OCI-LY1 (cell line): ENCODE measurements around the gene MGAT4B.

Source experiments
- H2AFZ ChIP-seq: fragments of 200-600 bp; sonication (generic), shearing (Covaris generic); 2 replicates; pipeline ENCODE4 v1.6.0; 2014; ENCODE audit warnings: antibody characterized with exemption, mild to moderate bottlenecking, low read length
- H3F3A ChIP-seq: fragments of 200-600 bp; sonication (generic), shearing (Covaris generic); 2 replicates; pipeline ENCODE4 v1.6.0; 2014; ENCODE audit warnings: mild to moderate bottlenecking, antibody characterized with exemption, low read length, moderate library complexity; ENCODE audit not compliant: insufficient read depth
- H3K27ac ChIP-seq: fragments of 200-600 bp; sonication (generic); 2 replicates; pipeline ENCODE4 v1.5.1; 2014; ENCODE audit warnings: low read length, mixed run types, mild to moderate bottlenecking, low read depth; ENCODE audit not compliant: poor library complexity, severe bottlenecking
- H3K27me3 ChIP-seq: fragments of 200-600 bp; sonication (generic); 2 replicates; pipeline ENCODE4 v1.6.0; 2014; ENCODE audit warnings: antibody characterized with exemption, mild to moderate bottlenecking, low read length, moderate library complexity; ENCODE audit not compliant: insufficient read depth
- H3K36me3 ChIP-seq: fragments of 200-600 bp; sonication (generic); 2 replicates; pipeline ENCODE4 v1.6.1; 2014; ENCODE audit warnings: mild to moderate bottlenecking, antibody characterized with exemption, low read length, moderate library complexity, mixed read lengths; ENCODE audit not compliant: insufficient read depth
- H3K4me1 ChIP-seq: fragments of 200-600 bp; sonication (generic); 2 replicates; pipeline ENCODE4 v1.5.1; 2014; ENCODE audit warnings: mild to moderate bottlenecking, low read length, moderate library complexity; ENCODE audit not compliant: insufficient read depth, severe bottlenecking
- H3K4me2 ChIP-seq: fragments of 200-600 bp; sonication (generic), shearing (Covaris generic); 2 replicates; pipeline ENCODE4 v1.6.1; 2014; ENCODE audit warnings: low read length
- H3K4me3 ChIP-seq: fragments of 200-600 bp; sonication (generic); 2 replicates; pipeline ENCODE4 v1.5.1; 2014; ENCODE audit warnings: low read length, low read depth, mild to moderate bottlenecking, mixed read lengths; ENCODE audit not compliant: poor library complexity, severe bottlenecking
- H3K79me2 ChIP-seq: fragments of 200-600 bp; shearing (Covaris generic); 2 replicates; pipeline ENCODE4 v1.6.1; 2016; ENCODE audit warnings: mixed run types, low read length, mixed read lengths; ENCODE audit not compliant: insufficient read depth
- H3K9ac ChIP-seq: fragments of 200-600 bp; sonication (generic), shearing (Covaris generic); 2 replicates; pipeline ENCODE4 v1.6.1; 2014; ENCODE audit warnings: mild to moderate bottlenecking, low read length, mixed read lengths
- H3K9me2 ChIP-seq: fragments of 200-600 bp; sonication (generic), shearing (Covaris generic); 2 replicates; pipeline ENCODE4 v1.6.1; 2014; ENCODE audit warnings: low read depth, mild to moderate bottlenecking, low read length, mixed read lengths
- H3K9me3 ChIP-seq: fragments of 200-600 bp; shearing (Covaris generic); 2 replicates; pipeline ENCODE4 v1.6.1; 2014; ENCODE audit warnings: low read length, mixed read lengths
- H4K20me1 ChIP-seq: fragments of 200-600 bp; sonication (generic), shearing (Covaris generic); 2 replicates; pipeline ENCODE4 v1.6.0; 2016; ENCODE audit warnings: mild to moderate bottlenecking, low read length; ENCODE audit not compliant: insufficient read depth
- CTCF ChIP-seq: fragments of 200-600 bp; sonication (generic), shearing (Covaris generic); IDR thresholded peaks from 2 replicates; pipeline ENCODE4 v1.5.1; 2017; ENCODE audit warnings: mild to moderate bottlenecking, antibody characterized with exemption, low read length, moderate library complexity, mixed read lengths
- EZH2 ChIP-seq: fragments of 200-600 bp; sonication (generic), shearing (Covaris generic); IDR thresholded peaks from 2 replicates; pipeline ENCODE4 v1.8.0; 2017; ENCODE audit warnings: borderline replicate concordance, mixed run types, mild to moderate bottlenecking, antibody characterized with exemption, low read length, moderate library complexity, mixed read lengths

MGAT4B gene

GRCh38 chr5:179776411-179776938 is 30.2 kb downstream of the MGAT4B start:
- Histone ChIP-seq H3K4me3 (no peak overlapping the region), H3K4me2 (no peak overlapping the region), H3K9me3 (no peaks in the 10 kb centered on the region), H3K9ac (no peak overlapping the region), H3K36me3 (peaks cover 61% of the 10 kb centered on the region), H3K79me2 (no peaks in the 10 kb centered on the region), H2AFZ (no peak overlapping the region), H3K4me1 (no peaks in the 10 kb centered on the region), H3K9me2 (no peaks in the 10 kb centered on the region), H3F3A (no peaks in the 10 kb centered on the region), H4K20me1 (no peaks in the 10 kb centered on the region), H3K27me3 (no peaks in the 10 kb centered on the region), H3K27ac (no peak overlapping the region)
- no peak for TF ChIP-seq CTCF
- no peak for TF ChIP-seq EZH2

- no peaks in the 10 kb centered on the region for H3K79me2 ChIP-seq
- no peak overlapping the region for H2AFZ ChIP-seq
- no peak overlapping the region for H3K4me3 ChIP-seq
- no peaks in the 10 kb centered on the region for H3F3A ChIP-seq
- no peak overlapping the region for H3K4me2 ChIP-seq
- TF ChIP-seq CTCF: no peak
- TF ChIP-seq EZH2: no peak
- H3K9me3 ChIP-seq: no peaks in the 10 kb centered on the region
- H3K9ac ChIP-seq: no peak overlapping the region
- H3K27me3 ChIP-seq: no peaks in the 10 kb centered on the region
- H3K9me2 ChIP-seq: no peaks in the 10 kb centered on the region
- peaks cover 81% of the 10 kb centered on the region for H3K36me3 ChIP-seq
- no peak overlapping the region for H3K27ac ChIP-seq
- H3K4me1 ChIP-seq: no peaks in the 10 kb centered on the region
- no peaks in the 10 kb centered on the region for H4K20me1 ChIP-seq
These were observed 32.2 kb downstream of the MGAT4B start for GRCh38 chr5:179774442-179774841.

DNA sequence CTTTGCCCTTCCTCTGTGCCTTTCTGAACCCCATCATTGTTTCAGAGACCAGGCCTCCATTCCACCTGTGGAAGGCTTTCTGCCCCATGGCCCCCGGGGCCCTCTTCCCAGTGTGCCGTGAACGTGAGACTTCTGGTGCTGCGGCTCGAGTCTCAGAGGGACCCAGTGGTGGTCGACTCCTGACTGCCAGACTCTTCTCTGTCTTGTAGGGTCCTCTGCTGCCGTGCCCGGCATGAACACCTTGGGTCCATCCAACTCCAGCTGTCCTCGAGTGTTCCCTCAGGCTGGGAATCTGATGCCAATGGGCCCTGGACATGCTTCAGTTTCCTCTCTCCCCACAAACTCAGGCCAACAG is 33.0 kb downstream of the MGAT4B start:
- no peaks in the 10 kb centered on the region for H3F3A ChIP-seq
- no peaks in the 10 kb centered on the region for H3K79me2 ChIP-seq
- no peak overlapping the region for H3K9ac ChIP-seq
- H3K27ac ChIP-seq: no peak overlapping the region
- H3K27me3 ChIP-seq: no peaks in the 10 kb centered on the region
- no peak overlapping the region for H2AFZ ChIP-seq
- H3K4me1 ChIP-seq: no peaks in the 10 kb centered on the region
- H3K9me3 ChIP-seq: no peaks in the 10 kb centered on the region
- H4K20me1 ChIP-seq: no peaks in the 10 kb centered on the region
- H3K4me2 ChIP-seq: no peak overlapping the region
- H3K9me2 ChIP-seq: no peaks in the 10 kb centered on the region
- TF ChIP-seq CTCF (no peak), EZH2 (no peak)
- no peak overlapping the region for H3K4me3 ChIP-seq
- peaks cover 89% of the 10 kb centered on the region for H3K36me3 ChIP-seq
